ENCODE results near the gene DDT. TPM values are rescaled to one million over a fixed set of nuclear protein-coding genes. Genes with fewer than 3 reads are reported as not detected.
"Not testable (repeated sequence)": the region's sequence is repeated elsewhere in the genome, so short reads cannot be mapped to it uniquely, and the experiment has no call there.

DDT gene
- polyA plus RNA-seq, 3 donors: 115 to 192 (median 138) TPM

DNA sequence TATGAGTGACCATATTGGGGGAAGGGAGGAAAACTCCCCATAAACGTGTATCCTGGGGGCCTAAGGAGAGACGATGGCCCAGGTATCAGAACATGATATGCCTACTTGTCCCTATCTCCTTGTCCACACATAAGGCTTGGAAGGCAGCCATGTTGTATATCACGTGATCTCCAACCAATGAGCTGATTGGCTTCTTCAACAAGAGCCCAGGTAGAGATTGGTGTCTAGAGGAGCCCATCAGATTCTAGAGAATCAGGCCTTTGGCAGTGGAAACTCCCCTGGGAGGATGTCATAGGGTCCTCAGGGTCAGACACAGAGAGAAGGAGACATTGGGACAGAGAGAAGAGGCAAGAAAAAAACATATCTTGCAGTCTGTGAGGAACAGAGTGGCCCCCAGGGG, 26.9 kb downstream of the DDT start:
- H3K9me3 Mint-ChIP-seq; H3K27me3 Mint-ChIP-seq (ENCODE audit: low read depth in 3 of 3); intact Hi-C loops (cut with micrococcal nuclease); H2AFZ ChIP-seq (ENCODE audit: insufficient read depth, low read depth, low read length, poor library complexity, severe bottlenecking); H3K79me2 ChIP-seq (ENCODE audit: insufficient read depth, low read length); H3K27ac Mint-ChIP-seq; H3K36me3 ChIP-seq (replicated peaks in 1 of 2; ENCODE audit: control insufficient read depth in 1 of 2, insufficient read depth in 2 of 2, low read length in 2 of 2); H3K36me3 Mint-ChIP-seq; H3K27me3 ChIP-seq (ENCODE audit: control insufficient read depth in 2 of 2, insufficient read depth in 2 of 2, low read length in 2 of 2); H3K4me2 ChIP-seq (replicated peaks; ENCODE audit: extremely low read depth, low read length, poor library complexity, severe bottlenecking); H3K9me3 ChIP-seq (replicated peaks in 1 of 2; ENCODE audit: control insufficient read depth in 1 of 2, insufficient read depth in 1 of 2, low read length in 2 of 2); H3K4me1 Mint-ChIP-seq; H3K9ac ChIP-seq (ENCODE audit: insufficient read depth, low read length, poor library complexity, severe bottlenecking); H3K27ac ChIP-seq (ENCODE audit: low read depth in 1 of 2, low read length in 2 of 2); H3K4me3 ChIP-seq (replicated peaks in 1 of 3; ENCODE audit: low read depth in 2 of 3, low read length in 3 of 3); H3K4me1 ChIP-seq (ENCODE audit: control insufficient read depth in 1 of 2, insufficient read depth in 2 of 2, low read length in 2 of 2); DNase-seq; H4K20me1 ChIP-seq (ENCODE audit: insufficient read depth, low read length); H3K4me3 Mint-ChIP-seq: not testable (repeated sequence)
- WGBS (ENCODE audit: insufficient coverage): no CpG with 5 or more reads among the region's 3 CpGs

DNA sequence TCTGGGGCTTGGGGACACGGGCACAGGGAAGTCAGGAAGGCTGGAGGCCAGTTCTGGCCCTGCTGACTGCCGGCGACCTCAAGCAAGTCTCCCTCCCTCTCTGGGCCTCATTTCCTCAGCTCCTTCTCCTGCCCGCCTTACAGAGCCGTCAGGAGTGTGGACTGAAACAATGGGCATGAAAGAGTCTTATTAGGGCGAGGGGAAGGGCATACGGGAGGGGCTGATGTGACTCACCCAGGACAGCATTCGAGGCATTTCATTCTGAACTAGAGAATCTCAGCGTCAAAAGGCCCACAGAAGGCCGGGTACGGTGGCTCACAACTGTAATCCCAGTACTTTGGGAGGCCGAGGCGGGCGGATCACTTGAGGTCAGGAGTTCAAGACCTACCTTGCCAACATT, 34.1 kb downstream of the DDT start:
- H3K4me1 ChIP-seq (ENCODE audit: control insufficient read depth in 1 of 2, insufficient read depth in 2 of 2, low read length in 2 of 2); H3K27me3 ChIP-seq (ENCODE audit: control insufficient read depth in 2 of 2, insufficient read depth in 2 of 2, low read length in 2 of 2); H3K4me2 ChIP-seq (replicated peaks; ENCODE audit: extremely low read depth, low read length, poor library complexity, severe bottlenecking); H3K9me3 Mint-ChIP-seq; H3K4me3 Mint-ChIP-seq; H3K9ac ChIP-seq (ENCODE audit: insufficient read depth, low read length, poor library complexity, severe bottlenecking); H3K4me1 Mint-ChIP-seq; H3K79me2 ChIP-seq (ENCODE audit: insufficient read depth, low read length); H4K20me1 ChIP-seq (ENCODE audit: insufficient read depth, low read length); H2AFZ ChIP-seq (ENCODE audit: insufficient read depth, low read depth, low read length, poor library complexity, severe bottlenecking); H3K27me3 Mint-ChIP-seq (ENCODE audit: low read depth in 3 of 3); H3K27ac ChIP-seq (ENCODE audit: low read depth in 1 of 2, low read length in 2 of 2); H3K36me3 Mint-ChIP-seq; H3K4me3 ChIP-seq (replicated peaks in 1 of 3; ENCODE audit: low read depth in 2 of 3, low read length in 3 of 3); H3K27ac Mint-ChIP-seq; DNase-seq; H3K9me3 ChIP-seq (replicated peaks in 1 of 2; ENCODE audit: control insufficient read depth in 1 of 2, insufficient read depth in 1 of 2, low read length in 2 of 2); intact Hi-C loops (cut with micrococcal nuclease); H3K36me3 ChIP-seq (replicated peaks in 1 of 2; ENCODE audit: control insufficient read depth in 1 of 2, insufficient read depth in 2 of 2, low read length in 2 of 2): not testable (repeated sequence)
- no CpG with 5 or more reads among the region's 14 CpGs for WGBS (ENCODE audit: insufficient coverage)

DNA sequence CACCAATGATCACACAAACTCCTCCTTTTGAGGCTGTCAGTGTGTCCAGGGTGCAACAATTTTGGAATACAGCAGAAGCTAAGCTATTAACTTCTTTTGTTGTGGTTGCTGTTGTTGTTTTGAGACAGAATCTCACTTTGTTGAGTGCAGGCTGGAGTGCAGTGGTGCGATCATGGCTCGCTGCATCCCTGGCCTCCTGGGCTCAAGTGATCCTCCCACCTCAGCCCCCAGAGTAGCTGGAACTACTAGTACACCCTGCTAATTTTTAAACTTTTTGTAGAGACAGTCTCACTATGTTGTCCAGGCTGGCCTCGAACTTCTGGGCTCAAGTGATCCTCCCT, 35.3 kb downstream of the DDT start:
- Histone ChIP-seq H3K4me1 (ENCODE audit: control insufficient read depth in 1 of 2, insufficient read depth in 2 of 2, low read length in 2 of 2) (no peaks in the 10 kb centered on the region), H3K4me3 (replicated peaks in 1 of 3; ENCODE audit: low read depth in 2 of 3, low read length in 3 of 3) (no peak overlapping the region), H3K9ac (ENCODE audit: insufficient read depth, low read length, poor library complexity, severe bottlenecking) (no peak overlapping the region), H3K79me2 (ENCODE audit: insufficient read depth, low read length) (no peaks in the 10 kb centered on the region), H3K4me2 (replicated peaks; ENCODE audit: extremely low read depth, low read length, poor library complexity, severe bottlenecking) (no peak overlapping the region), H3K27ac (ENCODE audit: low read depth in 1 of 2, low read length in 2 of 2) (no peak overlapping the region), H2AFZ (ENCODE audit: insufficient read depth, low read depth, low read length, poor library complexity, severe bottlenecking) (no peak overlapping the region), H3K36me3 (replicated peaks in 1 of 2; ENCODE audit: control insufficient read depth in 1 of 2, insufficient read depth in 2 of 2, low read length in 2 of 2) (no peaks in the 10 kb centered on the region), H4K20me1 (ENCODE audit: insufficient read depth, low read length) (no peaks in the 10 kb centered on the region), H3K9me3 (replicated peaks in 1 of 2; ENCODE audit: control insufficient read depth in 1 of 2, insufficient read depth in 1 of 2, low read length in 2 of 2) (no peaks in the 10 kb centered on the region), H3K27me3 (ENCODE audit: control insufficient read depth in 2 of 2, insufficient read depth in 2 of 2, low read length in 2 of 2) (no peaks in the 10 kb centered on the region)
- TF ChIP-seq, protein P1, sequence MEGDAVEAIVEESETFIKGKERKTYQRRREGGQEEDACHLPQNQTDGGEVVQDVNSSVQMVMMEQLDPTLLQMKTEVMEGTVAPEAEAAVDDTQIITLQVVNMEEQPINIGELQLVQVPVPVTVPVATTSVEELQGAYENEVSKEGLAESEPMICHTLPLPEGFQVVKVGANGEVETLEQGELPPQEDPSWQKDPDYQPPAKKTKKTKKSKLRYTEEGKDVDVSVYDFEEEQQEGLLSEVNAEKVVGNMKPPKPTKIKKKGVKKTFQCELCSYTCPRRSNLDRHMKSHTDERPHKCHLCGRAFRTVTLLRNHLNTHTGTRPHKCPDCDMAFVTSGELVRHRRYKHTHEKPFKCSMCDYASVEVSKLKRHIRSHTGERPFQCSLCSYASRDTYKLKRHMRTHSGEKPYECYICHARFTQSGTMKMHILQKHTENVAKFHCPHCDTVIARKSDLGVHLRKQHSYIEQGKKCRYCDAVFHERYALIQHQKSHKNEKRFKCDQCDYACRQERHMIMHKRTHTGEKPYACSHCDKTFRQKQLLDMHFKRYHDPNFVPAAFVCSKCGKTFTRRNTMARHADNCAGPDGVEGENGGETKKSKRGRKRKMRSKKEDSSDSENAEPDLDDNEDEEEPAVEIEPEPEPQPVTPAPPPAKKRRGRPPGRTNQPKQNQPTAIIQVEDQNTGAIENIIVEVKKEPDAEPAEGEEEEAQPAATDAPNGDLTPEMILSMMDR (IDR thresholded peaks at IDR 0.05): no peak
- Mint-ChIP-seq H3K9me3 (no peaks in the 10 kb centered on the region), H3K27me3 (ENCODE audit: low read depth in 3 of 3) (peaks cover 3 to 7% (median 3%) of the 10 kb centered on the region in 3 donors), H3K4me3 (no peak overlapping the region), H3K27ac (no peak overlapping the region), H3K4me1 (no peaks in the 10 kb centered on the region), H3K36me3 (no peaks in the 10 kb centered on the region)
- intact Hi-C loops (cut with micrococcal nuclease): loop anchor here in 1 of 2 donors (5.0 kb wide), 1 partner anchor 68 kb away; the partner anchor contains the start of gene GSTT4
- 100% methylated on average over 1 of the region's 3 CpGs for WGBS (ENCODE audit: insufficient coverage)
- no peak for DNase-seq
